Measurements from ENCODE around the gene SERPING1. TPM values are rescaled to one million over a fixed set of nuclear protein-coding genes. Genes with fewer than 3 reads are reported as not detected.

The SERPING1 gene
- total and polyA plus RNA-seq, 2 of the 13 experiments (the other 11 are each of a cell fraction or from before 2014, with no cell fraction given) = 2.0 to 10.4 TPM

- no peak overlapping the region for H2AFZ ChIP-seq (ENCODE audit: low read length)
- H3K27me3 ChIP-seq (ENCODE audit: control insufficient read depth in 1 of 2, insufficient read depth in 2 of 2, low read length in 2 of 2) = no peaks in the 10 kb centered on the region
- no peaks in the 10 kb centered on the region for H4K20me1 ChIP-seq (ENCODE audit: insufficient read depth, low read length)
- FAIRE-seq (no peak), DNase-seq (ENCODE audit: low spot score) (no peak), ATAC-seq (no peak)
- POLR2A ChIA-PET = no interaction called here
- TF ChIP-seq PLSCR1 (CRISPR knock-in tag; IDR thresholded peaks at IDR 0.05; ENCODE audit: borderline replicate concordance) = no peak
- TF ChIP-seq NR3C1 (CRISPR knock-in tag; IDR thresholded peaks at IDR 0.05) = no peak
- no peak for TF ChIP-seq TERF1 (CRISPR knock-in tag; IDR thresholded peaks at IDR 0.05)
- TF ChIP-seq SRSF1 (optimal IDR thresholded peaks at IDR 0.05; ENCODE audit: low read depth, low read length) = no peak
- TF ChIP-seq RARG (CRISPR knock-in tag; IDR thresholded peaks at IDR 0.05; ENCODE audit: low read depth) = no peak
- no peak overlapping the region for H3K4me2 ChIP-seq (ENCODE audit: low read depth, low read length)
- in situ Hi-C loops (cut with HindIII; ENCODE audit: extremely low pct_ligation_motif_present, low pct_unique_long_range_greater_than_20kb) (no loop called here), intact Hi-C loops (cut with micrococcal nuclease; ENCODE audit: unreplicated experiment) (no loop called here)
- H3K79me2 ChIP-seq (ENCODE audit: insufficient read depth, low read length) = no peaks in the 10 kb centered on the region
- WGBS (ENCODE audit: low lambda C conversion rate) = 30% methylated on average over 4 of the region's 4 CpGs
- no peak overlapping the region for H3K4me3 ChIP-seq (replicated peaks in 1 of 3; ENCODE audit: insufficient read depth in 1 of 3, low read depth in 2 of 3, low read length in 3 of 3)
- no peak overlapping the region for H3K27ac ChIP-seq (ENCODE audit: extremely low read length, insufficient read depth, low read length)
- BruUV-seq (replicated peaks) = no TSS peak
- no peak overlapping the region for H3K9ac ChIP-seq (ENCODE audit: insufficient read depth, low read depth, low read length)
- H3K36me3 ChIP-seq (replicated peaks in 1 of 2; ENCODE audit: control insufficient read depth in 1 of 2, insufficient read depth in 2 of 2, low read length in 2 of 2) = no peaks in the 10 kb centered on the region
- CTCF ChIA-PET (ENCODE audit: low intra/inter-chr PET ratio, low total read pairs) = no interaction called here
- peaks cover 7% of the 10 kb centered on the region for H3K4me1 ChIP-seq (ENCODE audit: insufficient read depth, low read length)
- no peaks in the 10 kb centered on the region for H3K9me3 ChIP-seq (ENCODE audit: low read length)
Observed at GRCh38 chr11:57574061-57574460, 23.4 kb upstream of the SERPING1 start.

- POLR2A ChIA-PET = interaction anchor here (0.7 to 1.3 kb wide), 2 partner anchors 9 to 12 kb away, joined by 3 to 4 read pairs; no protein-coding TSS in a partner anchor
- peak overlapping the region; percentile 54 for H2AFZ ChIP-seq (ENCODE audit: low read length)
- no peaks in the 10 kb centered on the region for H3K36me3 ChIP-seq (replicated peaks in 1 of 2; ENCODE audit: control insufficient read depth in 1 of 2, insufficient read depth in 2 of 2, low read length in 2 of 2)
- H3K4me3 ChIP-seq (replicated peaks in 1 of 3; ENCODE audit: insufficient read depth in 1 of 3, low read depth in 2 of 3, low read length in 3 of 3) = peak overlapping the region; percentile 19 to 31 (median 30); a peak in 3 of 6 replicates
- ATAC-seq (peak; percentile 57), DNase-seq (ENCODE audit: low spot score) (no peak), FAIRE-seq (no peak)
- peaks cover 36% of the 10 kb centered on the region for H3K4me1 ChIP-seq (ENCODE audit: insufficient read depth, low read length)
- TF ChIP-seq NR2F1 (CRISPR knock-in tag; IDR thresholded peaks at IDR 0.05) (no peak), RARA (CRISPR knock-in tag; IDR thresholded peaks at IDR 0.05) (no peak), ZFX (CRISPR knock-in tag; IDR thresholded peaks at IDR 0.05; ENCODE audit: low read depth) (0 out of 2 replicates have a peak, but pooled peaks have one; percentile 13), ZNF253 (CRISPR knock-in tag; IDR thresholded peaks at IDR 0.05; ENCODE audit: borderline replicate concordance) (no peak), YEATS2 (CRISPR knock-in tag; IDR thresholded peaks at IDR 0.05; ENCODE audit: borderline replicate concordance) (no peak)
- intact Hi-C loops (cut with micrococcal nuclease; ENCODE audit: unreplicated experiment) = no loop called here
- WGBS (ENCODE audit: low lambda C conversion rate) = 12% methylated on average over 8 of the region's 9 CpGs
- peak overlapping the region; percentile 4; the same call in 1 of the 2 replicates for H3K9ac ChIP-seq (ENCODE audit: insufficient read depth, low read depth, low read length)
- BruUV-seq (replicated peaks) = no TSS peak
- CTCF ChIA-PET (ENCODE audit: low intra/inter-chr PET ratio, low total read pairs) = no interaction called here
- in situ Hi-C loops (cut with HindIII; ENCODE audit: extremely low pct_ligation_motif_present, low pct_unique_long_range_greater_than_20kb) = no loop called here
- H3K79me2 ChIP-seq (ENCODE audit: insufficient read depth, low read length) = no peaks in the 10 kb centered on the region
- no peak overlapping the region for H3K27ac ChIP-seq (ENCODE audit: extremely low read length, insufficient read depth, low read length)
- no peaks in the 10 kb centered on the region for H4K20me1 ChIP-seq (ENCODE audit: insufficient read depth, low read length)
- H3K9me3 ChIP-seq (ENCODE audit: low read length) = no peaks in the 10 kb centered on the region
- peak overlapping the region; percentile 63 for H3K4me2 ChIP-seq (ENCODE audit: low read depth, low read length)
- peaks cover 0 to 3% of the 10 kb centered on the region in 2 experiments; a peak in 1 of 5 replicates for H3K27me3 ChIP-seq (ENCODE audit: control insufficient read depth in 1 of 2, insufficient read depth in 2 of 2, low read length in 2 of 2)
Observed at GRCh38 chr11:57584341-57584740, 13.1 kb upstream of the SERPING1 start.
